Duodenal mucosa (tissue), 2 donors: ENCODE measurements around the gene SIX2.

Experiments used
- H3K27ac ChIP-seq: one replicate; pipeline ENCODE4 v1.7.0; 2013; ENCODE audit warnings: low read depth, low read length
- H3K27me3 ChIP-seq, 2 donors: one replicate each; pipeline ENCODE4 v1.7.0; 2013; ENCODE audit warnings: low read length in 2 of 2, control low read depth in 1 of 2; ENCODE audit not compliant: insufficient read depth in 2 of 2, control insufficient read depth in 1 of 2
- H3K36me3 ChIP-seq, 2 donors: one replicate each; pipeline ENCODE4 v1.7.0; 2013; ENCODE audit warnings: low read length in 2 of 2, control low read depth in 1 of 2; ENCODE audit not compliant: insufficient read depth in 2 of 2, control insufficient read depth in 1 of 2
- H3K4me1 ChIP-seq, 2 donors: one replicate each; pipeline ENCODE4 v1.7.0; 2013; ENCODE audit warnings: low read length in 2 of 2, control low read depth in 1 of 2; ENCODE audit not compliant: insufficient read depth in 2 of 2, control insufficient read depth in 1 of 2
- H3K4me3 ChIP-seq, 2 donors: one replicate each; pipeline ENCODE4 v1.7.0; 2013; ENCODE audit warnings: low read length in 2 of 2, low read depth in 1 of 2
- H3K9ac ChIP-seq, 2 donors: one replicate each; pipeline ENCODE4 v1.7.0; 2013; ENCODE audit warnings: low read length in 2 of 2, low read depth in 1 of 2
- H3K9me3 ChIP-seq, 2 donors: one replicate each; pipeline ENCODE4 v1.7.0; 2013; ENCODE audit warnings: low read length in 2 of 2, control low read depth in 1 of 2; ENCODE audit not compliant: control insufficient read depth in 1 of 2

SIX2 gene

GRCh38 chr2:44970846-44971450 lies 38.3 kb downstream of the SIX2 start:
- Histone ChIP-seq H3K9me3 (no peaks in the 10 kb centered on the region), H3K27me3 (peaks cover 3 to 5% of the 10 kb centered on the region in 2 donors), H3K4me1 (no peaks in the 10 kb centered on the region)

GRCh38 chr2:44969936-44970335 lies 39.3 kb downstream of the SIX2 start:
- no peaks in the 10 kb centered on the region for H3K36me3 ChIP-seq
- H3K9me3 ChIP-seq, result no peaks in the 10 kb centered on the region
- H3K9ac ChIP-seq, result no peak overlapping the region
- no peak overlapping the region for H3K4me3 ChIP-seq
- no peak overlapping the region for H3K27ac ChIP-seq
- no peaks in the 10 kb centered on the region for H3K4me1 ChIP-seq
- peaks cover 4 to 5% of the 10 kb centered on the region in 2 donors for H3K27me3 ChIP-seq

More at GRCh38 chr2:44970846-44971450, 38.3 kb downstream of the SIX2 start:
- H3K36me3 ChIP-seq, result no peaks in the 10 kb centered on the region
- H3K27ac ChIP-seq, result no peak overlapping the region
- no peak overlapping the region for H3K4me3 ChIP-seq
- no peak overlapping the region for H3K9ac ChIP-seq

- H3K4me3 ChIP-seq, result no peak overlapping the region
- H3K4me1 ChIP-seq, result no peaks in the 10 kb centered on the region
- no peak overlapping the region for H3K27ac ChIP-seq
- H3K36me3 ChIP-seq, result no peaks in the 10 kb centered on the region
- no peak overlapping the region for H3K9ac ChIP-seq
- H3K27me3 ChIP-seq, result peaks cover 0 to 8% of the 10 kb centered on the region in 2 donors
- H3K9me3 ChIP-seq, result no peaks in the 10 kb centered on the region
Observed at GRCh38 chr2:44967727-44968432, 41.4 kb downstream of the SIX2 start.

GRCh38 chr2:44967056-44967455 lies 42.2 kb downstream of the SIX2 start:
- H3K9ac ChIP-seq, result no peak overlapping the region
- H3K27ac ChIP-seq, result no peak overlapping the region
- H3K9me3 ChIP-seq, result no peaks in the 10 kb centered on the region
- no peaks in the 10 kb centered on the region for H3K4me1 ChIP-seq
- H3K36me3 ChIP-seq, result no peaks in the 10 kb centered on the region
- H3K27me3 ChIP-seq, result peaks cover 0 to 11% of the 10 kb centered on the region in 2 donors
- H3K4me3 ChIP-seq, result no peak overlapping the region

GRCh38 chr2:44965684-44966083 lies 43.6 kb downstream of the SIX2 start:
- Histone ChIP-seq H3K27ac (no peak overlapping the region), H3K27me3 (peaks cover 0 to 11% of the 10 kb centered on the region in 2 donors), H3K4me1 (no peaks in the 10 kb centered on the region), H3K9ac (no peak overlapping the region), H3K9me3 (no peaks in the 10 kb centered on the region), H3K4me3 (no peak overlapping the region), H3K36me3 (no peaks in the 10 kb centered on the region)

- Histone ChIP-seq H3K9me3 (no peaks in the 10 kb centered on the region), H3K27me3 (peaks cover 3 to 11% of the 10 kb centered on the region in 2 donors)
Observed at GRCh38 chr2:44964752-44965236, 44.5 kb downstream of the SIX2 start.

GRCh38 chr2:44962176-44962695 lies 47.0 kb downstream of the SIX2 start:
- Histone ChIP-seq H3K4me1 (no peaks in the 10 kb centered on the region), H3K4me3 (no peak overlapping the region), H3K9ac (no peak overlapping the region), H3K36me3 (no peaks in the 10 kb centered on the region), H3K27me3 (peaks cover 4 to 13% of the 10 kb centered on the region in 2 donors), H3K9me3 (no peaks in the 10 kb centered on the region), H3K27ac (no peak overlapping the region)

More at GRCh38 chr2:44964752-44965236, 44.5 kb downstream of the SIX2 start:
- Histone ChIP-seq H3K9ac (no peak overlapping the region), H3K36me3 (no peaks in the 10 kb centered on the region), H3K4me3 (no peak overlapping the region), H3K27ac (no peak overlapping the region), H3K4me1 (no peaks in the 10 kb centered on the region)

- Histone ChIP-seq H3K27ac (no peak overlapping the region), H3K27me3 (peaks cover 12 to 19% of the 10 kb centered on the region in 2 donors), H3K9ac (no peak overlapping the region), H3K36me3 (no peaks in the 10 kb centered on the region), H3K4me1 (peaks cover 0 to under 1% of the 10 kb centered on the region in 2 donors), H3K4me3 (no peak overlapping the region), H3K9me3 (no peaks in the 10 kb centered on the region)
Observed at GRCh38 chr2:44960871-44961270, 48.4 kb downstream of the SIX2 start.

GRCh38 chr2:44959855-44960254 lies 49.4 kb downstream of the SIX2 start:
- no peak overlapping the region for H3K4me3 ChIP-seq
- H3K36me3 ChIP-seq, result no peaks in the 10 kb centered on the region
- H3K9me3 ChIP-seq, result no peaks in the 10 kb centered on the region
- H3K27me3 ChIP-seq, result peaks cover 20 to 25% of the 10 kb centered on the region in 2 donors
- no peak overlapping the region for H3K27ac ChIP-seq
- H3K4me1 ChIP-seq, result peaks cover 7 to 10% of the 10 kb centered on the region in 2 donors
- H3K9ac ChIP-seq, result no peak overlapping the region

- H3K27ac ChIP-seq, result no peak overlapping the region
- no peak overlapping the region for H3K4me3 ChIP-seq
- H3K36me3 ChIP-seq, result no peaks in the 10 kb centered on the region
- H3K4me1 ChIP-seq, result peaks cover 14% of the 10 kb centered on the region in 2 donors
- H3K9ac ChIP-seq, result no peak overlapping the region
- peaks cover 38 to 40% of the 10 kb centered on the region in 2 donors for H3K27me3 ChIP-seq
- no peaks in the 10 kb centered on the region for H3K9me3 ChIP-seq
Observed at GRCh38 chr2:44957656-44958327, 51.5 kb downstream of the SIX2 start.
